BJ (cell line): ENCODE measurements around the gene HIPK2. TPM values are rescaled to one million over a fixed set of nuclear protein-coding genes. Genes with fewer than 3 reads are reported as not detected.

ENCODE experiments used
- CTCF ChIA-PET: fragments of 350-600 bp; formaldehyde crosslinking; extraction: SDS; loops from one replicate; lab custom pipeline; 2021; ENCODE audit warnings: antibody characterized with exemption, inconsistent platforms; lab: Yijun Ruan, JAX
- POLR2A ChIA-PET: fragments of 300-600 bp; sonication (Branson Sonifier 250); formaldehyde crosslinking; extraction: SDS; loops from one replicate; lab custom pipeline; 2021; ENCODE audit warnings: antibody characterized with exemption; lab: Charles Lee
- DNase-seq: peaks from one replicate; pipeline ENCODE4 v3.0.0-alpha.2; 2011; ENCODE audit warnings: low read depth
- H3K27me3 ChIP-seq: 2 replicates; pipeline ENCODE4 v1.6.0; 2011; ENCODE audit warnings: low read length; ENCODE audit not compliant: control insufficient read depth, insufficient read depth
- H3K36me3 ChIP-seq: 2 replicates; pipeline ENCODE4 v1.5.1; 2011; ENCODE audit warnings: low read length; ENCODE audit not compliant: control insufficient read depth, insufficient read depth
- H3K4me3 ChIP-seq: 2 replicates; pipeline ENCODE4 v1.5.1; 2011; ENCODE audit warnings: low read depth, mild to moderate bottlenecking, control low read depth, low read length
- polyA plus RNA-seq: library from polyadenylated mRNA; depleted of rRNA; stranded (reverse); fragments of >200 nt; gene quantifications from 2 replicates; pipeline ENCODE4 v1.2.3, GENCODE V29; 2011
- TF ChIP-seq, protein P1 (sequence below): IDR thresholded peaks from 2 replicates; pipeline ENCODE4 v1.5.1; 2011; ENCODE audit warnings: low read depth, mild to moderate bottlenecking, control low read depth, inconsistent platforms, low read length, moderate library complexity; ENCODE audit not compliant: insufficient read depth

Gene HIPK2
- polyA plus RNA-seq, 1 experiment: 3.6 TPM

DNA sequence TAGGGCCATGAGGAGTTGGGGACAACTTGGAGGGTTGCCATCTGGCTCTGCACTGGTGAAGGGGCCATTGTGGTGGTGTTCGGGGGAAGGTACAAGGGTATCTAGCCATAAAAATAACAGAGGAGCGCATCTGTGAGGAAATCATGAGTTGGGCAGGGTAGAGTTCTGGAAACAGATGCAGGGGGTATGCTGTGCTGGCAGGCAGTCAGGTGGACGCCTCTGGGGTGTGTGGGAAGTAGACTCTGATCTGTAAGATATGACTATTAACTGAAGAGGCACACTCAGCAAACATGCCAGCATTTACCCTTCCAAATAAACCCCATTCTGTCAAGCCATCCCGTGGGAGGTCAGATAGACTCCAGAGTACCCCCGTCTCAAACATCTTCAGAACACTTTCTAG, 174.5 kb downstream of the HIPK2 start:
- TF ChIP-seq, protein P1, sequence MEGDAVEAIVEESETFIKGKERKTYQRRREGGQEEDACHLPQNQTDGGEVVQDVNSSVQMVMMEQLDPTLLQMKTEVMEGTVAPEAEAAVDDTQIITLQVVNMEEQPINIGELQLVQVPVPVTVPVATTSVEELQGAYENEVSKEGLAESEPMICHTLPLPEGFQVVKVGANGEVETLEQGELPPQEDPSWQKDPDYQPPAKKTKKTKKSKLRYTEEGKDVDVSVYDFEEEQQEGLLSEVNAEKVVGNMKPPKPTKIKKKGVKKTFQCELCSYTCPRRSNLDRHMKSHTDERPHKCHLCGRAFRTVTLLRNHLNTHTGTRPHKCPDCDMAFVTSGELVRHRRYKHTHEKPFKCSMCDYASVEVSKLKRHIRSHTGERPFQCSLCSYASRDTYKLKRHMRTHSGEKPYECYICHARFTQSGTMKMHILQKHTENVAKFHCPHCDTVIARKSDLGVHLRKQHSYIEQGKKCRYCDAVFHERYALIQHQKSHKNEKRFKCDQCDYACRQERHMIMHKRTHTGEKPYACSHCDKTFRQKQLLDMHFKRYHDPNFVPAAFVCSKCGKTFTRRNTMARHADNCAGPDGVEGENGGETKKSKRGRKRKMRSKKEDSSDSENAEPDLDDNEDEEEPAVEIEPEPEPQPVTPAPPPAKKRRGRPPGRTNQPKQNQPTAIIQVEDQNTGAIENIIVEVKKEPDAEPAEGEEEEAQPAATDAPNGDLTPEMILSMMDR: no peak
- Histone ChIP-seq H3K36me3 (peaks cover 15% of the 10 kb centered on the region), H3K4me3 (no peak overlapping the region), H3K27me3 (no peaks in the 10 kb centered on the region)
- POLR2A ChIA-PET: no interaction called here
- no peak for DNase-seq
- CTCF ChIA-PET: interaction anchor here (2.2 to 5.0 kb wide), 6 partner anchors 10 to 403 kb away, joined by 10 to 29 read pairs (median 24); no protein-coding TSS in a partner anchor

DNA sequence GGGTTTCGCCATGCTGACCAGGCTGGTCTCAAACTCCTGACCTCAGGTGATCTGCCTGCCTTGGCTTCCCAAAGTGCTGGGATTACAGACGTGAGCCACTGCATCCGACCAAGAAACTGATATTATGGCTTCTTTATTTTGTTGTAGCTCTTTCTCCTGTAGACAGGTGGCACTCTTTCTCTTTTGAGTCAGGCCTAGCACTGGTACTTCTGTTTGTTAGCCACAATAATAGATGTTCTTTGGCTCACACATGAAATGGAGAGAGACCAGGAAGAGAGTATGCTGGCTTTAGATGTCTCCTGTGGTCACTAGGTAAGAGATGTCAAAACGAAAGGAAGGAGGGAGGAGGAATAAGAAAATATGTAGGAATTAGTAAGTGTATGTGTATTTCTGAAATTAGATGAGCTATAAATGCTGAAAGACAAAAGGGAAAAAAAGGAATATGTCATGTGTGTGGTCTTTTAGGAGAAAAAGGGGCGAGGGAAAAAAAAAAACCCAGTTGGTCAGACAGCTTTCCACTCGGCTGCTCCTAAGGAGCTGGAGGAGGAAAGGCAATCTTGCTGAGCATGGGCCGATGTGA, 175.6 kb downstream of the HIPK2 start:
- H3K4me3 ChIP-seq: no peak overlapping the region
- DNase-seq: no peak
- TF ChIP-seq, protein P1: peak; percentile 60
- H3K27me3 ChIP-seq: no peaks in the 10 kb centered on the region
- H3K36me3 ChIP-seq: peaks cover 15% of the 10 kb centered on the region
- POLR2A ChIA-PET: interaction anchor here (0.7 kb wide), 1 partner anchor 95 kb away, joined by 22 read pairs; no protein-coding TSS in a partner anchor
- CTCF ChIA-PET: interaction anchor here (0.6 to 3.0 kb wide), 17 partner anchors 9 to 404 kb away, joined by 3 to 27 read pairs (median 7); no protein-coding TSS in a partner anchor

DNA sequence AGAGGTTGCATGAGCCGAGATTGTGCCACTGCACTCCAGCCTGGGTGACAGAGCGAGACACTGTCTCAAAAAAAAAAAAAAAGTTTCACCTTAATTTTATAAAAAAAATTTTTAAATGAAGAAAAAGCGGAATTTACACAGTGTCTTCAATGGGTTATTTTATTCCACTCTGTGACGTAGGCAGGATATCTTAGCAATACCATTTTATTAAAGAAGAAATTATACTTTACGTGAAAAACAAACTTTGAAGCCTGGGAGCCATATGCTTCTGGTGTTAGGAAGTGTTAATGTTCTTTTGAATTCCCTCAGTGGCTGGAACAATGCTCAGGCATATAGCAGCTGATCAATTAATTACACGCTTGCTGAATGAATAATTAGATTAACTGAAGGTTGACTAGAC, 176.6 kb downstream of the HIPK2 start:
- ChIA-PET CTCF (interaction anchor here (1.0 to 3.0 kb wide), 11 partner anchors 12 to 405 kb away, joined by 3 to 27 read pairs (median 9); no protein-coding TSS in a partner anchor), POLR2A (no interaction called here)
- H3K4me3 ChIP-seq: no peak overlapping the region
- TF ChIP-seq, protein P1: no peak
- H3K36me3 ChIP-seq: peaks cover 20% of the 10 kb centered on the region
- DNase-seq: no peak
- H3K27me3 ChIP-seq: no peaks in the 10 kb centered on the region

DNA sequence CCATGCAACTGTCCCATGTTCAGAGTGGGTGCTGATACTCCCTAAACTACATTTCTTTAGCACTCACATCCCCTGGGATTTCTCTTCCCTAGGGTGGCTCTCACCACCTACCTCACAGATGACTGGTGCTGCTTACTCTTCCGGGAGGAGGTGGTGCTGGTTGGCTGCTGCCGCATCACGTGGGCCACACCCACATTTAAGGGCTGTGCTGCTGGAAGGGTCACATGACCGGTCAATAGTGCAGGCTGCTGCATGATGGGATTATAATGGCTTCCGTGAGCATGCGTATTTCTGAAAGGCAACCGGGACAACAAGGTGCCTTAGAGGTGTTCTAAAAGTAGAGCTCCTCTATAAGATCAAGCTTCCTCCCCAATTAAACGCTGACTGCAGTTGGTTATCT, 177.5 kb downstream of the HIPK2 start:
- ChIA-PET CTCF (interaction anchor here (2.4 to 3.0 kb wide), 3 partner anchors 19 to 406 kb away, joined by 8 to 25 read pairs (median 17); no protein-coding TSS in a partner anchor), POLR2A (no interaction called here)
- Histone ChIP-seq H3K27me3 (no peaks in the 10 kb centered on the region), H3K36me3 (peaks cover 20% of the 10 kb centered on the region), H3K4me3 (no peak overlapping the region)
- TF ChIP-seq, protein P1: no peak
- no peak for DNase-seq

DNA sequence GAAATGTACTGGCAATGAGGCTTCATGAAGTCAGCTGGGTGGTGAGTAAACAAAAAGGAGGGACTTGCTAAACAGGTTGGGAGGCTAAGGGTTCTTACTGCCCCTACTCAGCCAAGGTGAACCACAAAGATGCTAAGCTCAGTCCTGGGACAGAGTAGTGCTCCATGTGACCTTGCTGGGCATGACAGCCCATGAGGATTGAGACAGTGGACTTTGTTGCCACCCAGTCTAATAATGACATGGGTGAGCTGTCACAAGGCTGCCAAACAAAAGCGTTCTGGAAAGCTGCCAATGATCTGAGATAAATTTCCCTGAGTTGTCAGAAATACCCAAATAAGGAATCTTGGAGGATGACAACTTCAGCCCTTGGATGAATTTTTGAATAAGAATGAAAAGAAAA, 179.2 kb downstream of the HIPK2 start:
- TF ChIP-seq, protein P1: no peak
- Histone ChIP-seq H3K36me3 (peaks cover 18% of the 10 kb centered on the region), H3K27me3 (no peaks in the 10 kb centered on the region), H3K4me3 (no peak overlapping the region)
- CTCF ChIA-PET: interaction anchor here (0.7 to 1.6 kb wide), 6 partner anchors 20 to 407 kb away, joined by 3 to 7 read pairs (median 4); no protein-coding TSS in a partner anchor
- no peak for DNase-seq
- POLR2A ChIA-PET: no interaction called here
